Left ventricle myocardium inferior (tissue), 1 donor: ENCODE data around the gene TAOK2. TPM values are rescaled to one million over a fixed set of nuclear protein-coding genes. Genes with fewer than 3 reads are reported as not detected.

Source experiments
- DNase-seq: peaks from one replicate; pipeline ENCODE4 v3.0.0-alpha.2; 2020
- H3K27ac ChIP-seq: fragments of 200-600 bp; replicated peaks from 2 replicates; pipeline ENCODE4 v1.8.0; 2021
- H3K27me3 ChIP-seq: fragments of 200-600 bp; 2 replicates; pipeline ENCODE4 v1.8.0; 2021; ENCODE audit warnings: low read depth
- H3K36me3 ChIP-seq: fragments of 200-600 bp; 2 replicates; pipeline ENCODE4 v1.8.0; 2021
- H3K4me1 ChIP-seq: fragments of 200-600 bp; 2 replicates; pipeline ENCODE4 v1.8.0; 2021
- H3K4me3 ChIP-seq: fragments of 200-600 bp; 2 replicates; pipeline ENCODE4 v1.8.0; 2021; ENCODE audit warnings: mild to moderate bottlenecking, moderate library complexity
- H3K9me3 ChIP-seq: fragments of 200-600 bp; replicated peaks from 2 replicates; pipeline ENCODE4 v1.8.0; 2021
- intact Hi-C: fragments of 100-400 bp; cut with micrococcal nuclease; formaldehyde crosslinking; loops from one replicate; pipeline ENCODE4 v1.11.0; 2022
- total RNA-seq: library from RNA; stranded (reverse); fragmentation: NEBNext Ultra II Directional; extraction: Animal tissue kit (Norgen Biotek cat#: 25700); gene quantifications from one replicate; pipeline ENCODE4 v1.2.1, GENCODE V29; 2021
- TF ChIP-seq, protein P1 (sequence below): fragments of 200-600 bp; IDR thresholded peaks from 2 replicates; pipeline ENCODE4 v1.8.0; 2021; ENCODE audit warnings: antibody characterized with exemption, mild to moderate bottlenecking, borderline replicate concordance
- donor health status: DM: no; HTN: yes; CAD: no; lungs with severe emphysema.

TAOK2 gene
- total RNA-seq, 1 donor from 2014 or later = 34.3 TPM

GRCh38 chr16:29983420-29984136, 9.9 kb downstream of the TAOK2 start:
- no peaks in the 10 kb centered on the region for H3K9me3 ChIP-seq
- no peak overlapping the region for H3K4me3 ChIP-seq
- no peak overlapping the region for H3K27ac ChIP-seq
- TF ChIP-seq, protein P1, sequence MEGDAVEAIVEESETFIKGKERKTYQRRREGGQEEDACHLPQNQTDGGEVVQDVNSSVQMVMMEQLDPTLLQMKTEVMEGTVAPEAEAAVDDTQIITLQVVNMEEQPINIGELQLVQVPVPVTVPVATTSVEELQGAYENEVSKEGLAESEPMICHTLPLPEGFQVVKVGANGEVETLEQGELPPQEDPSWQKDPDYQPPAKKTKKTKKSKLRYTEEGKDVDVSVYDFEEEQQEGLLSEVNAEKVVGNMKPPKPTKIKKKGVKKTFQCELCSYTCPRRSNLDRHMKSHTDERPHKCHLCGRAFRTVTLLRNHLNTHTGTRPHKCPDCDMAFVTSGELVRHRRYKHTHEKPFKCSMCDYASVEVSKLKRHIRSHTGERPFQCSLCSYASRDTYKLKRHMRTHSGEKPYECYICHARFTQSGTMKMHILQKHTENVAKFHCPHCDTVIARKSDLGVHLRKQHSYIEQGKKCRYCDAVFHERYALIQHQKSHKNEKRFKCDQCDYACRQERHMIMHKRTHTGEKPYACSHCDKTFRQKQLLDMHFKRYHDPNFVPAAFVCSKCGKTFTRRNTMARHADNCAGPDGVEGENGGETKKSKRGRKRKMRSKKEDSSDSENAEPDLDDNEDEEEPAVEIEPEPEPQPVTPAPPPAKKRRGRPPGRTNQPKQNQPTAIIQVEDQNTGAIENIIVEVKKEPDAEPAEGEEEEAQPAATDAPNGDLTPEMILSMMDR = no peak
- peaks cover 100% of the 10 kb centered on the region for H3K36me3 ChIP-seq
- intact Hi-C loops = no loop called here
- DNase-seq = no peak
- peaks cover 26% of the 10 kb centered on the region for H3K4me1 ChIP-seq
- no peaks in the 10 kb centered on the region for H3K27me3 ChIP-seq

- no peak for DNase-seq
- Histone ChIP-seq H3K9me3 (no peaks in the 10 kb centered on the region), H3K4me3 (no peak overlapping the region), H3K4me1 (peaks cover 20% of the 10 kb centered on the region), H3K36me3 (peaks cover 100% of the 10 kb centered on the region), H3K27me3 (no peaks in the 10 kb centered on the region), H3K27ac (no peak overlapping the region)
- intact Hi-C loops = no loop called here
- TF ChIP-seq, protein P1 = no peak
These were observed 10.6 kb downstream of the TAOK2 start for GRCh38 chr16:29984137-29984763.

DNA sequence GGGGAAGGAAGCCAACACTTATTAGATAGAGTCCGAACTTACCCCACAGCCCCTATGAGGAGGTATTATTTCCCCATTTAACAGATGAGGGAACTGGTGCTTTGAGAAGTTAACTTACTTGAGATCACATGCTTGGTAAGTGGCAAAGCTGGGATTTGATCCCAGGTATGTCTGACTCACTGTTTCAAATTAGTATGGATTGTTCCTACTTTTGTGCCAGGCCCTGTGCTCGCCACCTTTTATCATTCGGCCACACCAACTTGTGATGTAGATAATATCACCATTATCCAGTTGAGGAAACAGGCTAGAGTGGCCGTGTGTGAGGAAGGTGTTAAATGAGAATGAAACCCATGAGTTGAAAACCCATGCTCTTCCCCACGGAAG, 11.1 kb downstream of the TAOK2 start:
- H3K9me3 ChIP-seq = no peaks in the 10 kb centered on the region
- H3K27ac ChIP-seq = no peak overlapping the region
- intact Hi-C loops = no loop called here

DNA sequence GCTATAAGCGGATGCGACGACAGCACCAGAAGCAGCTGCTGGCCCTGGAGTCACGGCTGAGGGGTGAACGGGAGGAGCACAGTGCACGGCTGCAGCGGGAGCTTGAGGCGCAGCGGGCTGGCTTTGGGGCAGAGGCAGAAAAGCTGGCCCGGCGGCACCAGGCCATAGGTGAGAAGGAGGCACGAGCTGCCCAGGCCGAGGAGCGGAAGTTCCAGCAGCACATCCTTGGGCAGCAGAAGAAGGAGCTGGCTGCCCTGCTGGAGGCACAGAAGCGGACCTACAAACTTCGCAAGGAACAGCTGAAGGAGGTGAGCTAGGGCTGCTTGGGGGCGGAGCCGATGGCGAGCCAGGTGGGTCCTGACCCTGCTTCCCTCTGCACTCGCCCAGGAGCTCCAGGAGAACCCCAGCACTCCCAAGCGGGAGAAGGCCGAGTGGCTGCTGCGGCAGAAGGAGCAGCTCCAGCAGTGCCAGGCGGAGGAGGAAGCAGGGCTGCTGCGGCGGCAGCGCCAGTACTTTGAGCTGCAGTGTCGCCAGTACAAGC, 11.7 kb downstream of the TAOK2 start:
- TF ChIP-seq, protein P1 = no peak
- no peak for DNase-seq
- intact Hi-C loops = no loop called here

More for the DNA sequence above, 11.1 kb downstream of the TAOK2 start:
- Histone ChIP-seq H3K36me3 (peaks cover 100% of the 10 kb centered on the region), H3K4me3 (no peak overlapping the region), H3K4me1 (peaks cover 16% of the 10 kb centered on the region), H3K27me3 (no peaks in the 10 kb centered on the region)
- TF ChIP-seq, protein P1 = no peak
- DNase-seq = no peak

GRCh38 chr16:29986231-29986630, 12.6 kb downstream of the TAOK2 start:
- H3K27me3 ChIP-seq = no peaks in the 10 kb centered on the region
- no peak overlapping the region for H3K4me3 ChIP-seq
- intact Hi-C loops = no loop called here
- no peak overlapping the region for H3K27ac ChIP-seq
- peaks cover 8% of the 10 kb centered on the region for H3K4me1 ChIP-seq
- TF ChIP-seq, protein P1 = no peak
- no peak for DNase-seq
- no peaks in the 10 kb centered on the region for H3K9me3 ChIP-seq
- H3K36me3 ChIP-seq = peaks cover 100% of the 10 kb centered on the region

More for the DNA sequence above, 11.7 kb downstream of the TAOK2 start:
- H3K4me3 ChIP-seq = no peak overlapping the region
- no peak overlapping the region for H3K27ac ChIP-seq
- H3K9me3 ChIP-seq = no peaks in the 10 kb centered on the region
- H3K36me3 ChIP-seq = peaks cover 100% of the 10 kb centered on the region
- H3K4me1 ChIP-seq = peaks cover 11% of the 10 kb centered on the region
- H3K27me3 ChIP-seq = no peaks in the 10 kb centered on the region
